Measurements from ENCODE around the gene GABRR3. TPM values are rescaled to one million over a fixed set of nuclear protein-coding genes. Genes with fewer than 3 reads are reported as not detected.

GABRR3 gene
- polyA plus RNA-seq, 3 donors: not detected

DNA sequence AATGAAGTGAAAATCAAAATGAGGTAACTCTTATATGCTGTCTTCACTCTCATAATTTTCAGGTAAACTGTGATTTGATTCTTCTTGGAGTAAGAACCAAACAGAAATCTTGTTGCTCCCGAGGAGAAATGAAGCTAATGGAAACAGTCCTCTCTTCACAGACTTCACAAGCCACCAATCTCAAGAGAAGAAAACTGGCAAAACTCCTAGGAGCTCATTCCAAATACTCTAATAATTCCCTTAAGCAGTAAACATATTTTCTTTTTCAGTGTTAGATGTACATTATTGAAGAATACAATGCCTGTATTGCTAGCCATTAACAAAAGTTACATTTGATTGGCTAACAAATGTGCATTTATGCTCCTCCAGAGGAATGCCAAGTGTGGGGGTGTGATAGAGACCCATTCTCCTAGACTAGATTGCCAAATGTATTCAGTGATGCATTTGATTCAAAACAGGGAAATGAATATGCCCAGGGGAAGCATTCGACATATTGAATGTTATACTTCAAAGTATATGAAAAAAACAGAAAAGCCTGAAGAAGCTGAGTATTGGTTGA, 51.1 kb downstream of the GABRR3 start:
- Histone ChIP-seq H3K9ac (ENCODE audit: insufficient read depth, low read length, poor library complexity, severe bottlenecking) (no peak overlapping the region), H4K20me1 (ENCODE audit: insufficient read depth, low read length) (no peaks in the 10 kb centered on the region), H3K27ac (ENCODE audit: low read depth in 1 of 2, low read length in 2 of 2) (no peak overlapping the region), H3K4me2 (replicated peaks; ENCODE audit: extremely low read depth, low read length, poor library complexity, severe bottlenecking) (no peak overlapping the region), H3K27me3 (ENCODE audit: control insufficient read depth in 2 of 2, insufficient read depth in 2 of 2, low read length in 2 of 2) (no peaks in the 10 kb centered on the region), H2AFZ (ENCODE audit: insufficient read depth, low read depth, low read length, poor library complexity, severe bottlenecking) (no peak overlapping the region), H3K79me2 (ENCODE audit: insufficient read depth, low read length) (no peaks in the 10 kb centered on the region), H3K36me3 (replicated peaks in 1 of 2; ENCODE audit: control insufficient read depth in 1 of 2, insufficient read depth in 2 of 2, low read length in 2 of 2) (no peaks in the 10 kb centered on the region), H3K4me1 (ENCODE audit: control insufficient read depth in 1 of 2, insufficient read depth in 2 of 2, low read length in 2 of 2) (no peaks in the 10 kb centered on the region), H3K9me3 (replicated peaks in 1 of 2; ENCODE audit: control insufficient read depth in 1 of 2, insufficient read depth in 1 of 2, low read length in 2 of 2) (no peaks in the 10 kb centered on the region), H3K4me3 (replicated peaks in 1 of 3; ENCODE audit: low read depth in 2 of 3, low read length in 3 of 3) (no peak overlapping the region)
- no CpG with 5 or more reads among the region's 2 CpGs for WGBS (ENCODE audit: insufficient coverage)
- Mint-ChIP-seq H3K27me3 (ENCODE audit: low read depth in 3 of 3) (no peaks in the 10 kb centered on the region), H3K9me3 (peaks cover 0 to 6% (median 0%) of the 10 kb centered on the region in 7 donors), H3K4me3 (no peak overlapping the region), H3K27ac (no peak overlapping the region), H3K36me3 (no peaks in the 10 kb centered on the region), H3K4me1 (peaks cover 3% of the 10 kb centered on the region)
- no peak for DNase-seq
- TF ChIP-seq, protein P1, sequence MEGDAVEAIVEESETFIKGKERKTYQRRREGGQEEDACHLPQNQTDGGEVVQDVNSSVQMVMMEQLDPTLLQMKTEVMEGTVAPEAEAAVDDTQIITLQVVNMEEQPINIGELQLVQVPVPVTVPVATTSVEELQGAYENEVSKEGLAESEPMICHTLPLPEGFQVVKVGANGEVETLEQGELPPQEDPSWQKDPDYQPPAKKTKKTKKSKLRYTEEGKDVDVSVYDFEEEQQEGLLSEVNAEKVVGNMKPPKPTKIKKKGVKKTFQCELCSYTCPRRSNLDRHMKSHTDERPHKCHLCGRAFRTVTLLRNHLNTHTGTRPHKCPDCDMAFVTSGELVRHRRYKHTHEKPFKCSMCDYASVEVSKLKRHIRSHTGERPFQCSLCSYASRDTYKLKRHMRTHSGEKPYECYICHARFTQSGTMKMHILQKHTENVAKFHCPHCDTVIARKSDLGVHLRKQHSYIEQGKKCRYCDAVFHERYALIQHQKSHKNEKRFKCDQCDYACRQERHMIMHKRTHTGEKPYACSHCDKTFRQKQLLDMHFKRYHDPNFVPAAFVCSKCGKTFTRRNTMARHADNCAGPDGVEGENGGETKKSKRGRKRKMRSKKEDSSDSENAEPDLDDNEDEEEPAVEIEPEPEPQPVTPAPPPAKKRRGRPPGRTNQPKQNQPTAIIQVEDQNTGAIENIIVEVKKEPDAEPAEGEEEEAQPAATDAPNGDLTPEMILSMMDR (IDR thresholded peaks at IDR 0.05): no peak
- intact Hi-C loops (cut with micrococcal nuclease): no loop called here

- Histone ChIP-seq H3K27me3 (ENCODE audit: control insufficient read depth in 2 of 2, insufficient read depth in 2 of 2, low read length in 2 of 2) (no peaks in the 10 kb centered on the region), H3K4me1 (ENCODE audit: control insufficient read depth in 1 of 2, insufficient read depth in 2 of 2, low read length in 2 of 2) (no peaks in the 10 kb centered on the region), H2AFZ (ENCODE audit: insufficient read depth, low read depth, low read length, poor library complexity, severe bottlenecking) (no peak overlapping the region), H4K20me1 (ENCODE audit: insufficient read depth, low read length) (no peaks in the 10 kb centered on the region), H3K36me3 (replicated peaks in 1 of 2; ENCODE audit: control insufficient read depth in 1 of 2, insufficient read depth in 2 of 2, low read length in 2 of 2) (no peaks in the 10 kb centered on the region), H3K9ac (ENCODE audit: insufficient read depth, low read length, poor library complexity, severe bottlenecking) (no peak overlapping the region), H3K79me2 (ENCODE audit: insufficient read depth, low read length) (no peaks in the 10 kb centered on the region), H3K4me3 (replicated peaks in 1 of 3; ENCODE audit: low read depth in 2 of 3, low read length in 3 of 3) (no peak overlapping the region), H3K9me3 (replicated peaks in 1 of 2; ENCODE audit: control insufficient read depth in 1 of 2, insufficient read depth in 1 of 2, low read length in 2 of 2) (no peaks in the 10 kb centered on the region), H3K27ac (ENCODE audit: low read depth in 1 of 2, low read length in 2 of 2) (no peak overlapping the region), H3K4me2 (replicated peaks; ENCODE audit: extremely low read depth, low read length, poor library complexity, severe bottlenecking) (no peak overlapping the region)
- Mint-ChIP-seq H3K36me3 (no peaks in the 10 kb centered on the region), H3K27ac (peak overlapping the region in 2 of 7 donors; percentile 6 to 37), H3K4me1 (peaks cover 3% of the 10 kb centered on the region), H3K4me3 (no peak overlapping the region), H3K9me3 (no peaks in the 10 kb centered on the region), H3K27me3 (ENCODE audit: low read depth in 3 of 3) (no peaks in the 10 kb centered on the region)
- 100% methylated on average over 1 of the region's 3 CpGs for WGBS (ENCODE audit: insufficient coverage)
- no peak for DNase-seq
- TF ChIP-seq, protein P1 (IDR thresholded peaks at IDR 0.05): no peak
- intact Hi-C loops (cut with micrococcal nuclease): no loop called here
Measured at GRCh38 chr3:97981886-97982285, 53.2 kb downstream of the GABRR3 start.
